ENCODE results near the gene LXN. TPM values are rescaled to one million over a fixed set of nuclear protein-coding genes. Genes with fewer than 3 reads are reported as not detected.

Gene LXN
- total RNA-seq, 1 donor, result 31.0 TPM

DNA sequence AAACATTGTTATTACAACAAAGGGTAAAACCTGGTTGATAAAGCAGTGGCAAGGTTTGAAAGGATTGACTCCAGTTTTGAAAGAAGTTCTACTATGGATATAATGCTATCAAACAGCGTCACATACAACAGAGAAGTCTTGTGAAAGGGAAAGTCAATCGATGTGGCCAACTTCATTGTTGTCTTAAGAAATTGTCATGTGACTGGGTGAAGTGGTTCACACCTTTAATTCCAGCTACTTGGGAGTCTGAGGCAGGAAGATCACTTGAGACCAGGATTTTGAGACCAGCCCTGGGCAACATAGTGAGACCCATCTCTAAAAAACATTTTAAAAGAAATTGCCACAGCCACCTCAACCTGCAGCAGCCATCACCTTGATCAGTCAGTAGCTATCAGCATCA, 6.2 kb upstream of the LXN start:
- DNase-seq (ENCODE audit: low read depth in 2 of 3, low spot score in 2 of 3), result no peak

GRCh38 chr3:158671821-158672214, 630 bp downstream of the LXN start:
- no peak for DNase-seq (ENCODE audit: low read depth in 2 of 3, low spot score in 2 of 3)

- DNase-seq (ENCODE audit: low read depth in 2 of 3, low spot score in 2 of 3), result no peak
These were observed 3.9 kb downstream of the LXN start for GRCh38 chr3:158668506-158668905.

DNA sequence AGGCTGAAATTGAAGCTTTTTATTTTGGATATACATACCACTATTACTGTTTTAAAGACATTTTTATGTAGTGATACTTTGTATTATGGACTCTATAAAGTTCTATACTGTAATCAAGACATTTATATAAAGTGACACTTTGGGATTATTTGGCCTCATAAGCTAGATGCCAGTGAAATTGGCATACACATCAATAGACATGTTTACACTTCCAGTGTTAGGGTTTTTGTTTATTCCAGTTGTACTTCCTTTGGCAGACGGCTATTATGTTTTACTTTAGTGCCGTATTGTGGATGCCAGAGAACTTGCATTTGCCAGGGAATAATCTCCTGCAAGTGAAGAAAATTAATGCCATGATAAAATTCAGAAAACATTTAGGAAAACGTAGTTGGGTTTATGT, 6.0 kb downstream of the LXN start:
- DNase-seq (ENCODE audit: low read depth in 2 of 3, low spot score in 2 of 3), result no peak

DNA sequence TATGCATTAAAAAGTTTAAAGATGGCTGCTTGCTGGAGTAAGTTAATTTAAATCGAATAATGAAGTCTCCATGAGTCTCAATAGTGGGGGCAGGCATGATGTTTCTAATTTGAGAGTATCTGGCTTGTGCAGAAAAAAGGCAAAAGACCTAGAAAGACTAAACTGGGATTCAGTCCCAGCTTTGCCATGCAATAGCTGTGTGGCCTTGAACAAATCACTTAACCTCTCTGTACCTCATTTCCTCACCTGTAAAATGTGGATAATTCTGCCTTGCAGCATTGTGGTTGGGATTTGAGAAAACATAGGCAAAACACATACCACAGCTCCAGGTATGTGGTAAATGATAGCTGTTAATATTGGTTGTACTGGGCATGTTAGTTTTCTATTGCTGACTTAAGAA, 8.6 kb downstream of the LXN start:
- DNase-seq (ENCODE audit: low read depth in 2 of 3, low spot score in 2 of 3), result no peak

DNA sequence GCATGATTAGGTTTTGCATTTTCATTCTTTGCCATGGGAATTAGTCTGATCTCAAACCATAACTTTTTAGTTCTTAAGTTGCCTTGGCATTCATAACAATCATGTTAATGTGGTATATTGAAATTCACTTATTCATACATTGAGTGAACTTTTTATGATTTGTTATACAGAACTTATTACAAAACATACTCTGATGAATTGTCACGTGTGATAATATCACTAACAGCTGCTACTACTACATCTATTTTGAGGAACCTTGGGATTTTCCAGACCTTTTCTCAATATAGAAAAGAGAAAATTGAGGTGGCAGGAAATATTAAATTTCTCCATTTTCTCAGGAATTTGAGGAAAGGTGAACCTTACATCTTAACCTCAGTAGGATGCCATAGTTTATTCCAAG, 9.2 kb downstream of the LXN start:
- DNase-seq (ENCODE audit: low read depth in 2 of 3, low spot score in 2 of 3), result no peak

DNA sequence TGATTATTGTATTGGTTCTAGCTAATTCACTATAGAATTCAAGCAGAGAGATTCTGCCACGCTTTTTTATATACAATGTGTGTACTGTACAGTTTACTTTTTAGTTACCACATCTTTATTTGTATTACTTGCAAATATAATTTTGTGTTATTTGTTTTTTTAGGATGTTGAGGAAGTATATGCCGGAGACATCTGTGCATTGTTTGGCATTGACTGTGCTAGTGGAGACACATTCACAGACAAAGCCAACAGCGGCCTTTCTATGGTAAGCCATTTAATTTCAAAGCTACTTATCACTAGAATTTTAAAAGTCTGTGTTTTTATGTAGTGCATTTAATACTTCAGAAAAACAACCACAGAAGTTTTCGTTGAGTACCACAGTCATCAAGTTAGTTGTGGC, 11.7 kb downstream of the LXN start:
- DNase-seq (ENCODE audit: low read depth in 2 of 3, low spot score in 2 of 3), result no peak

DNA sequence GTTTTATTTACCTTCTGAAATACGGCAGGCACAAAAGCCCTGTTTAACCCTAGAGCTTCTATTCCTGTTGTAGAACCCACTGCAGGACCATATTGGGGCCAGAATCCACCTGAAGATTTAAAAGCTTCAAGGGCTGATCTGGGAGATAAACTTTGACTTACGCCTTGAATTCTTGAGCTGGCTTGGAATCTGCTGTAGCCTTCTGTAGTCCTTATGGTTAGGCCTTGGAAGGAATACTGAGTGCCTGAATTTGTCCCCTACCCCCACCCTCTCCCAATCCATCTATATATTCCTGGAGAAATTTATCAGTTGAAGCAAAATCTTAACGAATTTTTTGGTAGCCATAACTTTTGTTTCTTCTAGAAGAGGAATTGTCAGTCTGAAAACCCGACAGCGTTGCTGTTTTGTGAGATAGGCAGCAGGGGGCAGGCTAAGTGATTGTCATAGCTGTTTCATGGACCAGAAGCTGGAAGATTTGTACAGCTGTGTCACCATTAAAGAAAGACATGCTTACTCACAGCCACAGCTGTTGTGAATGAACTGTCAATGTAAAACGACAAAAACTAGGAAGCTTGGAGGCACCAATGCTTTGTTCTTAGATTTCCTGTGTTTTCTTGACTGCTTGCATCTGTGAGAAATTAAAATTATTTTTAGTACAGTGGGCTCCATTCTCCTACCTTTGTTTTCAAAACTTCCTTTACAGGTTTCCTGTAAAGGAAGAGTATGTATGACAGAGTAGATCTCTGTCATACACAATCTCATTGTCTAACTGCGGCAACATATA, 12.8 kb downstream of the LXN start:
- peak in 2 of 3 donors; percentile 77 to 88 for DNase-seq (ENCODE audit: low read depth in 2 of 3, low spot score in 2 of 3)

GRCh38 chr3:158658889-158659288, 13.6 kb downstream of the LXN start:
- DNase-seq (ENCODE audit: low read depth in 2 of 3, low spot score in 2 of 3), result no peak

DNA sequence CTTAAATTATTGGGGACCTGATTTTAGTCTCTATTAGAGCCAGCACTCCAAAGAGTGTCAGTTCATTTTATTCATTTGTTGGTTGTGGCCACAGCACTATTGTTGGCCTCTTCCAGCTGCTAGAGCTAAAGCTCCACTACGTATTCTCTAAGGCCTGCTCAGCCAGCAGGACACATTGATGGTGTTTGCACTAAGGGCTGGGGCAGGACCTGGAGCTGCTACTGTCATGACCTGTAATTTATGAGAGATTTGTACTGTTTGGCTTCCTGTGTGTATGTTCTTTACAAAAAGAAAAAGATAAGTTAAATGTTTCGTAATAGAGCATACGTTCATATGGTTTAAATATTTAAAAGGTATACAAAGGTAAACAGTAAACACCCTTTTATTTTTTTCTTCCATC, 20.0 kb downstream of the LXN start:
- no peak for DNase-seq (ENCODE audit: low read depth in 2 of 3, low spot score in 2 of 3)

GRCh38 chr3:158651192-158651591, 21.3 kb downstream of the LXN start:
- no peak for DNase-seq (ENCODE audit: low read depth in 2 of 3, low spot score in 2 of 3)

- DNase-seq (ENCODE audit: low read depth in 2 of 3, low spot score in 2 of 3), result no peak
These were observed 22.7 kb downstream of the LXN start for GRCh38 chr3:158649791-158650190.

DNA sequence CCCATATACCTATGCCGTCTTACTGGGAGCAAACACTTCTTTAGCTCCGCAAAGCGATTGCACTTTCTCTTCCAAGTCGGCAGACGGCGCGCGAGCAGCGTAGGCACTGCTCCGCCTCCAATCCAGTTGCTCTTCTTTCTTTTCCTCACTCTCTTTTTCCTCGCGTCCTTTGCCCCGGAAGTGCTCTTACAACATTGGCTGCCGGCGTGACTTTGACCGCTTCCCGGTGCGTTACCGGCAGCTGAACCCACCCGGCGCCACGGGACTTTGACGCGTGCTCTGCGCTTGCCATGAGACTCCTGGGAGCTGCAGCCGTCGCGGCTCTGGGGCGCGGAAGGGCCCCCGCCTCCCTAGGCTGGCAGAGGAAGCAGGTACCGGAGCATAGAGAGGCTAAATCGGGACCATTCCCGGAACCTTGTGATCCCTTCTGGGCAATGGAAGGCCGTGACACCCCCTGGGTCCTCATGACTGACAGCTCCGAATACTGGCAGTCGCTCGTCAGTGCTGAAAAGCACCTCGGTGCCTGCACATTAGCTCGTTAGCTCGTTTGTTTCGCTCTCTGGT, 28.0 kb downstream of the LXN start, which contains the start of gene GFM1:
TSS of gene GFM1 (plus strand) at position 183 of the 564 bp plus-strand sequence. CDS start at position 291, 108 bp downstream.
- peak; percentile 83 to 98 (median 96) for DNase-seq (ENCODE audit: low read depth in 2 of 3, low spot score in 2 of 3)

GRCh38 chr3:158642474-158643210, 29.8 kb downstream of the LXN start:
- DNase-seq (ENCODE audit: low read depth in 2 of 3, low spot score in 2 of 3), result no peak

DNA sequence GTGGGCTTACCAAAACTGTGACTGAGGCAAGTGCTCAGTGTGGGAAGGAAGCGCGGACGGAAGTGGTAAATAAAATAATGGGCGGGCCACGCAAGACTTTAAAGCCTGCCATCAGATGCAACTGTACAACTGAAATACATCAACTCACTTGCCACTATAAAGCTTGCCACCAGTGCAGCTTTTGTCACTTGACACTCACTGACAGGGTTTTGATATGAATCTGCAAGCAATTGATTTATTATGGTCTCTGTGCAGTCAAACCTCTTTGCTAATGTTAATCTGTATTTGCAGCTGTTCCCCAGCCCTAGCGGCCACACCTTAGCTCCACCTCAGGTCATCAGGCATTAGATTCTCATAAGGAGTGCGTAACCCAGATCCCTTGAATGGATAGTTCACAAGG, 30.4 kb downstream of the LXN start:
- no peak for DNase-seq (ENCODE audit: low read depth in 2 of 3, low spot score in 2 of 3)

- no peak for DNase-seq (ENCODE audit: low read depth in 2 of 3, low spot score in 2 of 3)
These were observed 31.8 kb downstream of the LXN start for GRCh38 chr3:158640646-158641045.

DNA sequence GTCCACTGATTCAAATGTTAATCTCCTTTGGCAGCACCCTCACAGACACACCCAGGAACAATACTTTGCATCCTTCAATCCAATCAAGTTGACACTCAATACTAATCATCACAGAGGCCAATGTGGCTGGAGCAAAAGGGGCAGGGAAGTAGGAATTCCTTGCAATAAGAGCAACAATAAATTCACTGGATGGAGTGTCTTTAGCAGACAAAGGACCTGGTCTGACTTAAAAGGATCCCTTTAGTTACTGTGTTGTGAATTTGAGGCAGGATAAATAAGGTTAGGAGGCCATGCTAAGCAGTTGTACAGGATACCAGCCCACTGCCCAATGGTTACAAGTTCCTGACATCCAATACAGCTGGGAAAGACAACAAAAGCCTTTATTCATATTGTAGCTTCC, 40.5 kb downstream of the LXN start:
- no peak for DNase-seq (ENCODE audit: low read depth in 2 of 3, low spot score in 2 of 3)

DNA sequence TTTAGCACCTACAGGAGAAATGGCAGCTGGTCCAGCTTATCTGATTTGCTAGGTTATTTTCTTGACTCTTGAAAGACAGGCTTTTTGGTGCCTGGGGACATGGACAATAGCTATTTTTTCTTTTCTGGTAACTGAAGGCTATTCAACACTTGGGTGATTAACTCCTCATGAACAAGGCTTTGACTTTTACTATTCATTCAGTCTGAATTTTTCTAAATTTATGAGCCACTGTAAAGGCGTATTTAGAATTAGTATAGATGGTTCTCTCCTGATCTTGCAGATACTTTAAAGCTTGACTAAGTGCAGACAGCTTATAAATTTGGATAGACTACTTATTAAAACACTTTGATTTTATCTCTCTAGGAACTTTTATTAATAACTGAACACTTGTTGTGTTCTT, 46.6 kb downstream of the LXN start:
- no peak for DNase-seq (ENCODE audit: low read depth in 2 of 3, low spot score in 2 of 3)

- no peak for DNase-seq (ENCODE audit: low read depth in 2 of 3, low spot score in 2 of 3)
These were observed 54.2 kb downstream of the LXN start for GRCh38 chr3:158617982-158618875.
